HG03457 (cell line): ENCODE measurements around the gene CCDC33.

Source experiments
- ATAC-seq: cut with Tn5 transposase; IDR thresholded peaks from one replicate; pipeline ENCODE4 v1.9.1; 2021; ENCODE audit warnings: moderate number of reproducible peaks; ENCODE audit not compliant: unreplicated experiment

Gene CCDC33

GRCh38 chr15:74235962-74236361 lies at the start of gene CCDC33:
CCDC33 (plus strand) TSS chr15:74236326; CDS start chr15:74236720, 394 bp downstream.
- ATAC-seq, result no peak

- no peak for ATAC-seq
Observed at GRCh38 chr15:74188216-74188615, 47.9 kb upstream of the CCDC33 start.

DNA sequence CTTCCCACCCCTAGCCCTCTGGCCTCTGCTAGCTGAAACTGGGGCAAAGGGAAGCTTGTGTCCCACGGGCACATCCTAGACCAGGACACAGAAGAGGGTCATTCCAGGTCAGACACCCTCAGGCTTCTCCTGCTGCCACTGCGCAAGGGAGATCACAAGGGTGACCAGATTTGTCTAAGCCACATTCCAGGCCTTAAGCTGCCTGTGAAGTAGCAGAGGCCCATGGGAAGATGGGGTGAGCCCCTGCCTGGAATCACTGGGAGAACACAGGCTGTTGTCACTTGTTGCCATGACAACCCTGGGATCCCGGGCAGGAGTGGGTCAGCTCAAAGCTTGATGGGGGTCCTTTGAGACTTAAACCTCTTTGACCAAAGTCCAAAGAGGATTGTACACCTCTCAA lies 44.3 kb upstream of the CCDC33 start:
- ATAC-seq, result no peak

DNA sequence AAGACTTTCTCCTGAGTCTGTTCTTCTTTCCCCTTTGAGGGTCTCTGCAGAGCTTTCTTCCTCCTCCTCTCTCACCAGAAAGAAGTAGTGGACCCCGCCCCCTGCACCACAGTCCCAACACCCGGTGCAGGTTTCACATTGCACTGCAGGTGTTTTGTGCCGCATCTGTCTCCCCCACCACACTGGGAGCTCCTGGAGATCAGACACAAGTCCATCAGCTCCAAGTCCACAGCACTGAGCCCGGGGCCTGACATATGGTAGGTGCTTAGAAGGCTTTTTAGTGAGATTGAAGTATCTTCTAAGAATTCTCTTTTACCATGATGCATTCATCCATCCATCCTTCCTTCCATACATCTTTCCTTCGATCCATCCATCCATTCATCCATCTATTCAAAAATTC lies 43.4 kb upstream of the CCDC33 start:
- ATAC-seq, result no peak

DNA sequence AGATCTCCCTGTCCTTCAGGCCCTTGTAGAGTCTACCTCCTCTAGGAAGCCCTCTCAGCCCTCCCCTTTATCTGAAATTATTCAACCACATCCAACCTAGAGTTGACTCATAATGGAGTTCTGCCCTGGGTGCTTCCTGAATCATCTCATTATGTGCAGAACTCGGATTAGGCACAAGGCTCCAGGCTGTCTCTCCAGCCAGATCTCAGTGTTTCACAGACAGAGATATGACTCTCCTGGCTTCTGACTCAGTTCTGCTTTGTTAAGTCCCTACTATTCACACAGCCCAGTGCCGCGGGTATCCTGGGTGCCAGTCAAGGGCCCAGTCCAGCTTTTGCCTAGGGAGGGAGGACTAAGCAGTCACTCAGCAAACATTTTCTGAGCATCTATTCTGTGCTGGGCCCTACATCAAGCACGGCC lies 42.8 kb upstream of the CCDC33 start:
- ATAC-seq, result no peak

DNA sequence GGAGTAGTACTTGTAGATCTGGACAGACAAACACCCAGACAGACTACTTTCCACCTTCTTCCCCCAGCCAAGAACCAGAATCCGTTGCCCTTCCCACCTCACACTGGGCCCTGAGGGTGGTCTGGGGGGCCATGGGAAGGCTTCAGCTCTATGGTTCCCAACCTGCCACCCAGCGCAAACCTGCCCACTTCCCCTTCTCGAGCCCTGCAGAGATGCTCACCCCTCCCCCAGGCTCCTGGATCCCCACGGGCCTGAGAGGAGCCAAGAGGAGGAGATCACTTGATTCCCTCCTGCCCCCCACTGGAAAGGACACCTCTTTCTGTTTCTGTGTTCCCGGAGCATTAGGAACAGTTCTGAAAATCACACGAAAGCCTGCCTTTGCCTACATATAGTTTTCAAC lies 42.2 kb upstream of the CCDC33 start:
- no peak for ATAC-seq

DNA sequence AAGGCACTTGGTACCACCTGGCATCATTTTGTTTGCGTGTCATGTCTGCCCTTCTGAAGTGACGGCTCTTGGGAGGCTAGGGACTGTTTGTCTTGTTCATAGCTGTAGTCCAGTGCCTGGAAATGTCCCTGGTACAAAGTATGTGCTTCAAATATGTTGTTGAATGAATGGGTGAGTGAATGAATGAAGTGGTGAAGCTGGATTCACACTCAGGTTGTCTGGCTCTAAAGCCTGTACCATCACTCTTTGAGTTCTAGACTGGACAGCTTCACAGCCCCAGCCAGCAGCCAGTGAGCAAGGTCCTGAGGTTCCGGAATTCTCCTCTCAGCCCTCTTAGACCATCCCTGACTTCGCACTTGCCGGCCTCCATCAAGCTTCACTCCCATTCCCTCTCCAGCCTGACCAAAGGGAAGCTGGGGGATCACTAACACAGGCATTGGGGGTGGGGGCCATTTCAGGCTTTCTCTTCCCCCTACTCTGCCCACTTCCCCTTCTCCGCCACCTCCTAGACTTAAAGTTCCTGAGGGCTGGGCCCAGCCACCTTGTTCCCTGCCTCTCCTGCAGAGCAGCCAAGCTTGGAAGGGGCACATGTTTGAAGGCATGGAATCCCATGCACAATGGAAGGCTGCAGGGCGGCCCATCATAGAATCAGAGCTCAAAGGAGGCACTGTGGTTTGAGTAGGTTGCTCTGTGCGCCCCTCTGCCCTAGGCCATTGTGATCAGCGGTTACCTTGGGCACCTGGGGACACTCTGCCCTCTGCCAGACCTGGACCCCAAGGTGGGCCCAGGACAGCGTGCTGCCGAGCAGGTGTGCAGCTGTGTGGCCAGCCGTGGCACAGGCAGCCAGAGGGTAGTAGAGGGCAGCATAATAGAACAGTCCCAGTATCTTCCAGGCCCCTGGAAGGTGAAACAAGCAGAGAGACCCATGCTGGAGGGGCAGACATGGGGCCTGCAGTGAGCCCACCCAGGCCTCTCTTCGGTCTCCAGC lies 41.3 kb upstream of the CCDC33 start:
- ATAC-seq, result no peak

GRCh38 chr15:74196175-74196574 lies 40.0 kb upstream of the CCDC33 start:
- no peak for ATAC-seq

DNA sequence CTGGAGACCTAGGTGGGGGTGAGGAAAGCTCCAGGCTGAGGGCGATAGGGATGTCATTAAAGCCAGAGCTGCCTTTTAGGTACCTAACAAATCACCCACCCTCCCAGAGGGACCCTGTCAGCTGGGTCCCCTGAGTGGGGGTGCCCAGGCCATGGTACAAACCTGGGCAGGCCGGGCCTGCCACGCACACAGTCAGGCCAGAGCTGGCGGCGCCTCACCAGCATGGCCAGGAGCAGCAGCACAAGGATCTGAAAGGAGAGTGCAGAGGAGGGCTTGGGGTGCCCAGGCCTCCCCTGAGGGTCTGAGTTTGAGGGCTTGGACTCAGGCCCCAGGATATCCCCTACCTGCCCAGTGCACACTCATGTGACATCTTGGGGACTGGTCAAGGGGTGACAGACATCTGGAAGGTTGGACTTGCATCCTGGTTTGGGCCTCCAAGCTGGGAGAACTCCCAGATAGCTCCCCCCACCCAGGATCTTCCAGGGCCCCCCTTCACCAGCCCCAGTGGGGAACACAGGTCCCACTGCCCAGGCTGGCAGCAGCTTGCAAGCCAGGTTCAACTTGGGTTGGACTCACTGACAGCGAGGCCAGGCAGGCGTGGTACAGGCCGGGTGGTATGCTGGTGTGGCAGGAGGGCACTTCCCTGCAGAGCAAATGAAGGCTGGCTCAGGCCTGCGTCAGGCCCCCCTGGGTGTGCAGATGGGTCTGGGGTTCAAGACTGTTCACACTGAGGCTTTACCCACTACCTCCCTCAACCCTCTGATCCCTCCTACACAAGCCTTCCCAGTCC lies 38.8 kb upstream of the CCDC33 start:
- ATAC-seq, result no peak

- ATAC-seq, result no peak
Observed at GRCh38 chr15:74199297-74199652, 36.9 kb upstream of the CCDC33 start.

GRCh38 chr15:74200412-74200815 lies 35.7 kb upstream of the CCDC33 start:
- no peak for ATAC-seq

DNA sequence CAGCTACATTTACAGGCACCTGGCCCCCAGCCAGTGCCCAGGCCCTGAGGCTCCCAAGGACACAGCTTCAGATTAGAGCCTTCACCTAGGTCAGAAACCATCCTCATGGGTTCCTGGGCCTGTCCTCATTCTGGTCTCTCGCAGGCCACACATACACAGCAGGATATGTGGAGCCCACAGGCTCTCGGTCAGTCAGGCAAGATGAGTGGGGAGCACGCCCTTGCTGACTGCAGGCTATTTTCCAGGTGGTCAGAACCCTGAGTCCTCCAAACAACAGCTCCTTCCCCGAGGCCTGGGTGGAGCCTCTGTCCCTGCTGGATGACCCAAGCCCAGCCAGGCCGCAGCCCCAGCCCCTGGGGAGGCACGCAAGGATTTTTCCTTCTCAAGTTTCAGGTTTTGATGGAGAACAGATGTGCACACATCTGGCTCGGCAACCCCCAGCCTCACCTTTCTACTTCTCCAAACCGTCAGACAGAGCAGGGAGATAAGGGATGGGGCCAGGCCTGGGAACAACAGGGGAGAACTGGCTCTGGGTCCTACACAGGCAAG lies 35.2 kb upstream of the CCDC33 start:
- ATAC-seq, result no peak

- ATAC-seq, result no peak
Observed at GRCh38 chr15:74201710-74202420, 34.3 kb upstream of the CCDC33 start.

GRCh38 chr15:74202452-74203401 lies 33.4 kb upstream of the CCDC33 start, which contains the start of gene STRA6:
STRA6 (minus strand) TSS chr15:74202787; CDS start chr15:74202267, 520 bp downstream.
- no peak for ATAC-seq

GRCh38 chr15:74203914-74204431 lies 32.2 kb upstream of the CCDC33 start:
- no peak for ATAC-seq

- ATAC-seq, result no peak
Observed at GRCh38 chr15:74205582-74205947, 30.6 kb upstream of the CCDC33 start.

GRCh38 chr15:74206801-74207281 lies 29.3 kb upstream of the CCDC33 start:
- no peak for ATAC-seq

DNA sequence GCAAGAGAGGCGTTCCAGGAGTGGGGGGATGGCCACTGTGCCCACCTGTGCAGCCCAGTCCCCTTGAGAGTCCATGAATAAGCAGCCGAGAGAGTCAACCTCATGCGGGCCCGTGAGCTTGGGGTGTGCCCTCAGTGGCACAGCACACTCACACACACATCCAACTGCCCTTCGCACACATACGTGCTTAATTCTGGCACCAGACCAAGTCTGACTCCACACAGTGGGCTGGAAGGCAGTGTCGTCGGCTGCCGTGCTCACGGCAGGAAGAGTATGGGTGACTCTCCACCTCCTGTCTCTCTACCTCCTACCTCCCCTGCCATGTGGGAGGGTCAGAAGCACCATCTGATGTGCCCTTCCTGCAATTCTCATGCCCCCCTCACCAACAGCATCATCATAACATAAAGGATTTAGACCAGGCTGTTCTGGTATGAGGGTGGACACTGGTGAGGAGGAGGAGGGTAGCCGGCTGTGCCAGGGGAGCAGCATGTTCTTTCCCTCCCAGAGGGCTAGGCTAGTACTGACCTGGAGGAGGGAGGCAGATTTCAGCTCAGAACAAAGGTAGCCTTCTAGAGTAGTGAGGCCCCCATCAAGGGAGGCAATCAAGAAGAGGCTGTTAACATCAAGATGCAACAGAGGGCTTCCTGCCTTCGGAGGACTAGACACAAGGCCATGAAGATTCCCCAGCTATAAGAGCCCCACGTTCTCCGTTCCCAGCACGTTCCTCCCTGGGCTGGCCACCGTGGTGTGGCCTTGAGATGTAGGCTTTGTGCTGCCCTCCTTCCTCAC lies 28.3 kb upstream of the CCDC33 start:
- no peak for ATAC-seq

GRCh38 chr15:74208496-74208895 lies 27.6 kb upstream of the CCDC33 start:
- no peak for ATAC-seq
